Iris pigment epithelial cell (primary cell): ENCODE results near the gene PTPRR.

Source experiments
- DNase-seq: peaks from one replicate; pipeline ENCODE4 v3.0.0-alpha.2; 2011; ENCODE audit warnings: low read depth

PTPRR gene

DNA sequence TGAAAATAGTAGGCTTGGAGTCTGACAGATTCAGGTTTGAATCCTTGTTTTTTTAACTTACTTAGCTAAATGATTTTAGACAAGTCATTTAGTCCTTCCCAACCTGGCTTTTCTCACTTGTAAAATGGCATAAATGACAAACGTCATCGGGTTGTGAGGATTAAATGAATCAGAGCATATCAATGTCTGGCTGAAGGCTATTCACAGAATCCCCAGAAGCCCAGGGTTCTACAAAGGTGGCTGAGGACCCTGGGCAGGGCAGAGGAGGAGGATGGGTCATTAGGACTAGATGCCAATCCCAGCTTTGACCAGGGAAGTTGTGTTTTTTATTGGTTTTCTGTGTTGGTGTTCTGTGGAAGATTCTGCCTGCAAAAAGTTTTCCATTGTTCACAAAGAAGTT, 275.7 kb downstream of the PTPRR start:
- DNase-seq = no peak

DNA sequence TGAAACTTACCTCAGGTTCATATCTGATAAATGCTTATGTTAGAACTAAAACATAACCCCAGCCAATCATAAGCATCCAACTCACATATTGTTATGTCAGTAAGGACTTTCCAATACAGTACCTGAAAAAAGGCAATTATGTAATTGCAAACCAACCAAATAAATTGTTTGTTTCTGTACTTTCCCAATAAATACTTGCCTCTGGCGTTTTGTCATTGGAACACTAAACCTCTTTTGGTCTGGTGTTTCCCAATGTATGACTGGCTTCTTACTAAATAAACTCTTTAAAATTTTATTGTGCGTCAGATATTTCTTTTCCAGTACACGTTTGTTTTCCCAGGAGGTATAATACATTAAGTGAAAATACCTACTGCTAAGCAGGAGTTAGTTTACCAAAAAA, 276.6 kb downstream of the PTPRR start:
- no peak for DNase-seq

DNA sequence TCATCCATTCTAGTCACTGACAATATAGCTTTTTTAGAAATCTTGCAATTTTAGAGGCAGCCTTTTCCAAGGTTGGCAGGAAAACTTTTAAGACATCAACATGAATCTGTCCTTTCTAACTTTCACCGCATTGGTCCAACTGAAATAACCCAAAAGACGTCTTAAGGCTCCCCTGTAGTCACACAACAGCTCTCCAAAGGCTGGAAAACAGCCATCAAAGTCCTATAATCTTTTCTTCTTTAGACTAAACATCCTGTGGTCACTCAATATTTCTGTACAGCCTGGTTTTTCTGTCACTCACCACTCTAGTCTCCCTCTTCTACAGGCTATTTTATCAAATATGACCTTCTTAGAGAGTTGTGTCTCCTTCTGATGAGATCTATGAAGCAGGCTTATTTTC, 278.8 kb downstream of the PTPRR start:
- no peak for DNase-seq

DNA sequence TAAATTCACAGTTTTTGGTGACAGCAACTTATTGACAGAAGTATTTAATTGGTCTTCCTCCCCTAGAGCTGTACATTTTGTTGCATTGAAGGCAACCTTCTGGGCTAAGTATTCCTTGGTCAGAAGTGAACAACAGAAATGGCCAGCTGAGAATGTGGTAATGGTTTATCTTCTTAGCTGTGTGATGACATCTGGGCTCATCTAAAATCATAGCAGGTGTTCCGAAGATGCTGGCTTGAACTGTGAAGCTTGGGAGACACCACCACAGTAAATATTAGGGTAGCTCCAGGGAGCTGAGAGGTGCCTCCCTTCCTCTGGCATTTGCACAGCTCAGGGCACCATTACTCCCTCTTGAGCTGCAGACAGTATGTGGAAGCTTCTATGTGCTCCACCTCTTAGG, 279.6 kb downstream of the PTPRR start:
- DNase-seq = no peak

DNA sequence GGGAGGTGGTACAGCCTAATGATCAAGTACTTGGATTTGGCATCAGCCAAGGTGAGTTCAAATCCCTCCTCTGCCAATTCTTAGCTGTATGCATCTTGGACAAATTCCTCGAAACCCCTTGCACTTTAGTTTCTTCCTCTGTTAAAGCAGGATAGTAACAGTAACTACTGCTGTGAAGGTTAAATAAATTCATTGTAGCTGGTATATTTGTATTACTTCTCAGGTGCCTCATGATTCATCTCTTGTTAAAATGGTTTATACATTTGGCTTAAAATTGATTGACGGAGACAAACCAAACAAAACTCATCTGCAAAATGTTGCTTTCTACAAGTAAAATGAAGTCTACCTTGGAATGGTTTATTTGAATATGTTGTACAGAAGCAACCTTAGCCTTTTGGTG, 281.0 kb downstream of the PTPRR start:
- DNase-seq = no peak

DNA sequence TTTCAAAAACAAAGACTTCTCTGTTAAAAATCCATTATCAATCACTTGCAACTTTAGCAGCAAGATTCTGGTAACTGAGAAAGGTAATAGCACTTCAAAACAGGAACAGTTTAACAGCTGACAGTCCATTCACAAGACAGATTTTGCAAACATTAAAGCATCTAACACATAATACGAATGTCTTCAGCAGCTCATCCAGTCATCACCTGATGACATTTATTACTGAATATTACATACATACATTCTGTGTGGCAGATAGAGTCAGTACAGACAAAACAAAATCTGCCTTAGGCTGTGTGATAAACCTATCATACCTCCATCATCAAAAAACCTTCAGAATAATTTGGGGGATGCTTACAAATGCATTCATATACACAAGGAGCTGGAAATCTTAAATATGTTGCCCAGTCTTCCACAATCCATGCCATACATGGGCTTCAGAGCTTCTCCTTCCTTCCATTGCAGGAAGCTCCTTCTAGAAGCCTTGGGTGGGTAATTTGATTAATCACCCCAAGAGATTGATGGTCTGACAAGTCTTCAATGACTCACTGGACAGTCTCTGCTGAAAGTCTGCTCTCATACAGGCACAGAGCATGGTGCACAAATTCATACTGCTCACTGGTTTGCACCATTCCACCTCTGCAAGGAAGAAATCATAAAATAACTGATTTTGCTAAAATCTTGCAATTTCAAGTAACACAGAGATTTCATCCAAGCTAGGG, 281.7 kb downstream of the PTPRR start:
- no peak for DNase-seq

DNA sequence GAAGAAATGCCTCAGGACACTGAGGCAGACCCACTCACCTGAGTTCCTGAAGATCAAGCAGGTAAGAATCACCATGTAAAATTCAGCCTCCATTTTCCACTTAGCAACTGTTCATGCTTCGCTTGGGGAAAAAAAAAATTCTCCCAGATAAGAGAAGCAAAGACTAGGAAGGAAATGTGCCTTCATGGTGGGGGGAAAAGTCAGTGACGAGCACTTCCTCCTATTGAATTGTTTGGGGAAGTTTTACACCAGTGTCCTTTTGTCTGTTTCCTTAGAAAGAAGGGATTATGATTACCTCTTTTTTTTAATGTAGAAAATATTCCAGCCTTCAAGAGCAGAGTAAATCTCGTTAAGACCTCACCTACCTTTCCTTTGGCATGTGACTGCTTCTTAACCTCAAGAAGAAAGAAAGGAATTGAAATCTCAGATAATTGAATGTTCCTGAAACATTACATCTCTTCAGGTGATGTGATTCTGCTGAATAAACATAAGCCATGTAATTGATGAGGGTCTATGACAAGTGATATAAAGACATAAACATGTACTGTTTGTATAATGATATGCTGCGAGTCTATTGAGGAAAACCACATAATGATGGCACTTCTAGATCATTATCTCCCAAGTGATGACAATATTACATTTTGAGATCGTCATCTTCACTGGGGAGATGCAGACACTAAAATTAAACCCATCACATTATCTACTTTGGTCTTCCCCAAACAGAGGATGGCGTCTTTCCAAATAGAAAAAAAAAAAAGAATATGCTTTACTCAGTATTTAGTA, 283.0 kb downstream of the PTPRR start, which contains the start of gene PTPRB:
TSS of gene PTPRB (minus strand) at position 127 of the 783 bp plus-strand sequence. CDS start at position 93, 34 bp downstream.
- no peak for DNase-seq

DNA sequence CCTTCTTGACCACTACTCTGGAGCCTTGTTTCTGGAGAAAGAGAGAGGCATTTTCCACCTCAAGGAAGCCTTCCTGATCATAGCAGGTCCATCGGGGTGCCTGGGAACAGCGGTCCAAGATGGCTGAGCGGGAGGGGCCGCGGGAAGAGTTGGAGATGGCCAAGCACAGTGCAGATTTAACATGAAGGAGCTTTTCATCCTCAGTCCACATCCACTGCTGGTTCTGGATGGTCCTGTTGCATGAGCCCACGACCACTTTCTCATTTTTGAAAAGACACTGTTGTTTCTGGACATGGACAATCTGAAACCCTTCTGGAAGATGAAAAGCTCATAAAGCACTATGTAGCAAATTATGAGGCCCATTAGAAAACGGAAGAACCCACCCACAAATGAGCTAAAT, 284.8 kb downstream of the PTPRR start:
- no peak for DNase-seq

DNA sequence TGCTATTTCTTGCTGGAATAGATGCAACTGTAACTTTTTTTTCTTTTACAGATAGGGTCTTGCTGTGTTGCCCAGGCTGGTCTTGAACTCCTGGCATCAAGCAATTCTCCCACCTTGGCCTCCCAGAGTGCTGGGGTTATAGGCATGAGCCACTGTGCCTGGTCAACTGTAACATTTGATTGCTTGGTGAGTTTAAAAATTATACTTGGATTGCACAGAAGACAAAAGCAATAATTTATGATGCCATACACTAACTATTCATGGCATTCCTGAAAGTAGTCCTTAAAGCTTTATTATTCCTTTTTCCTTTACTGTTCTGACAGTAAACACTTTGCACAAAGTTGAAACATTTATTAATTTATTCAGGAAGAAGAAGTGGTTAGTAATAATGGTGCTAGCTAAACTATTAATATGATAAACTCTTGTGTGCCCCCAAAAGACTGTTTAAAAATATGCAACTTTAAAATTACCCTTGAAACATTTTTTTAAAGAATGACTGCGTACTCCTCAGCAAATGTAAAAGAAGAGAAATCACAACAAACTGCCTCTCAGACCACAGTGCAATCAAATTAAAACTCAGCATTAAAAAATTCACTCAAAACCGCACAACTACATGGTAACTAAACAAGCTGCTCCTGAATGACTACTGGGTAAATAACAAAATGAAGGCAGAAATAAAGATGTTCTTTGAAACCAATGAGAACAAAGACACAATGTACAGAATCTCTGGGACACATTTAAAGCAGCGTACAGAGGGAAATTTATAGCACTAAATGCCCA, 291.6 kb downstream of the PTPRR start:
- no peak for DNase-seq

DNA sequence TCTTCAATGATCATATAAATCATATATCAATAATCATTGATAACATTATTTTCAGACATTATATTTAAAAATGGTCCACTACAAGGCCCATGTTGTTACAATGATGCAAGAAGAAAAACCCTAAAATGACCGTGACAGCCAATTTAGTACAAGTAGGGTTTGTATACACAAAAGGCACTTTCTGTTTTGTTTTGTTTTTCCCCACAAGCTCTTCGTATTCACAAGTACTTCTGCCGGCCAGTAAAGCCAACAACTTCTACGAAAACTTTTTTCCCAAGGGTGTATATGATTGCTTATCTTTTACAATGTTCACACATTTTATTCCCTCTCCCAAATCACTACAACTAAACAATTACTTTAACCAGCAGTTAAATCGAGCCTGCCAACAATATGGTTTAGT, 292.9 kb downstream of the PTPRR start:
- no peak for DNase-seq

DNA sequence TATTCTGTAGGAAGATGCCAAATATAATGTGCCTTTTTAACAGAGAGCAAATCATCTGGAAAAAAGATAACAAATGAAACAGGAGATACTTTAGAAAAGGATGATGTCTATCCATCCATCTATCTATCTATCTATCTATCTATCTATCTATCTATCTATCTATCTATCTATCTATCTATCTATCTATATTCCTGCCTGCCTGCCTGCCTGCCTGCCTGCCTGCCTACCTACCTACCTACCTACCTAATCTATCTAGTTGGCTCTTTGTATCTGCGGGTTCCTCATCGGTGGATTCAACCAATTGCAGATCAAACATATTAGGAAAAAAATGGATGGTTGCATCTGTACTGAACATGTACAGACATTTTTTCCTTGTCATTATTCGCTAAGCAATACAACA, 294.4 kb downstream of the PTPRR start:
- no peak for DNase-seq

DNA sequence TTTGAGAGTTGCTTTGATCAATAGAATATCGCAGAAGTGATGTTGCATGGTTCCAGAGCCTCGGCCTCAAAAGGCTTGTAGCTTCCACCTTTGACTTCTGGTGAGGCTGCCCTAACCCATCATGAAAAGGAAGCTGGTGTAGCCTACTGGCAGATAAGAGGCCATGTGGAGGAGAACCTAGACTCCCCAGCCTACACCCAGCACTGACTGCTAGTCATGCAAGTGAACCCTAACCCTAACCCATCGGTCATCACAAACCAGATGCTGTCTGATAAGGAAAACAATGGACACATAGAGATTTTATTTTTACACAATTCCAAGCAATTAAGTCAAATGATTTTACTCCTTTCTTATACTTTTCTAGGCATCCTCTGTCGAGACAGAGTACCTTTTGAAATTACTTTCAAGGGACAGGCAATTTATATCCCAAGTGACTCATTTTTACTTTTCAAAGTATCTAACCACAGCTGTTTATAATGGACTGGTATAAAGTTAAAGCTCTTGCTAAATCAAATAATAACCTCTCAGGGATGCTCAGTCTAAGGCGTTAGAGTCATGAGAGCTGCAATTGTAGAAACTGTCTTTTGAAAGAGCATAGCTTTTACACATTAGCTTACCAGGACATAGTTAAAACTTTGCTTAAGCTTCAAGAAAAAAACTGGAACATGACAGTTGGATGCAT, 300.9 kb downstream of the PTPRR start:
- peak; percentile 28 for DNase-seq

DNA sequence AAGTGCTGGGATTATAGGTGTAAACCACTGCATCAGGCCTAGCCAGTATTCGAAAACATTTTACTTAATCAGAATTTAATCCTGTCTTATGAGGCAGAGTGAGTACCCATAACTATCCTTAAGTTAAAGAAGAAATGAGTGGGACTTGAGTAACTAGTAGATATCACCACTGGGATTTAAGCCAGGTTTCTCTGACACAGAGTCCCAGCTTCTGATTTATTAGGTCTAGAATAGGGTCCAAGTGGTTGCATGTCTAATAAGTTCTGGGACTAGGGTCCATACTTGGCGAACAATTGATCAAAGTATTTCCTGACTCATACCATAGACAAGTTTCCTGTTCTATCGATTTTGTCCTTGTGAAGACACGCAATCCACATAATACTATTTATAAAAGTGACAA, 302.2 kb downstream of the PTPRR start:
- DNase-seq = no peak

DNA sequence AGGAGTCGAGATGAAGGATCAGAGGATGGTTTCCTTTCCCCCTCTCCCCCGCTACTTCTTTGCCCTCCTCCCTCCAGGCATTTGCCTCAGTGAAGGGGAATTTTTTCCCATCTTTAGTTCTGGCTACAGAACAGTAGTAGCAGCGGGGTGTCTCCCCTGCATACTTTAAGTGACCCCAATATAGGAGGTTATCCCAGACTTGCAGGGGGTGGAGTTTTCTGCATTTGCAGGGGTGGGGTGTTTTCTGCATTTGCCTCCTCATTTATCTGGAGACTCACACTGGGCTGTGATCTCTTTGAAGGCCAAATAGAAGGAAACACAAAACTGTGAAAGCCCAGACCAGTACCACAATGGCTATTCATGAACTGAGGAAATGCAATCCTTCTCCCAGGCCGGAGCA, 303.1 kb downstream of the PTPRR start:
- no peak for DNase-seq

DNA sequence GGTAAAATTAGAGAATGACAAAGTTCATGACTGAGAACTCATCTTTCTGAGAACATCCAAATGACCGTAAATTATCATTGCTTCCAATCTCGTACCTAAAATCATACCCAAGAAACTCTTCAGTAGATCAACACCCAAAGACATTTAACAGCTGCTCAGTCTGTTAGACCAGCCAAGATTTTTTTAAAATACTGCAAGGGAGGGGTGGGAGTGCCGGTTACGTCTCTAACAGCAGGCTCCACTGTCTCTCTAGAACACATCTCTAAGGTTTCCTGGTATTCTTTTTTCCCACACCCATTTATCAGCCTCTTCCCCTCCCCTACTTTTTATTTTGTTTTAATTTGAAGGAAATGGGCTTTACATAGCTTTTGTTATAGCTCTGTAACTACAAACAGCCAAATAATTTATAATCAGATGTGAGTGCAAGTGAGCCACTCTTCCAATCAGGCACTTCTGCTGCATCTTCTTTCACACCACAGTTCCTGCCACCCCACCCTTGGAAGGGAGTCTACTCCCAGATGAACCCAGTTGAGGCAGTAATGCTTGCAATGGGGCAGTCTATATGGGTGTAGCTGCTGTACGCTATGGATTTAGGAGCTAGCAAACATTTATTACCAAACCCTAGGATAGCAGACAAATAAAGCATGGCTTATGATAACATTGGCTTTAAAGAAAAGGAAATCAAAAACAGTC, 305.2 kb downstream of the PTPRR start:
- DNase-seq = no peak

DNA sequence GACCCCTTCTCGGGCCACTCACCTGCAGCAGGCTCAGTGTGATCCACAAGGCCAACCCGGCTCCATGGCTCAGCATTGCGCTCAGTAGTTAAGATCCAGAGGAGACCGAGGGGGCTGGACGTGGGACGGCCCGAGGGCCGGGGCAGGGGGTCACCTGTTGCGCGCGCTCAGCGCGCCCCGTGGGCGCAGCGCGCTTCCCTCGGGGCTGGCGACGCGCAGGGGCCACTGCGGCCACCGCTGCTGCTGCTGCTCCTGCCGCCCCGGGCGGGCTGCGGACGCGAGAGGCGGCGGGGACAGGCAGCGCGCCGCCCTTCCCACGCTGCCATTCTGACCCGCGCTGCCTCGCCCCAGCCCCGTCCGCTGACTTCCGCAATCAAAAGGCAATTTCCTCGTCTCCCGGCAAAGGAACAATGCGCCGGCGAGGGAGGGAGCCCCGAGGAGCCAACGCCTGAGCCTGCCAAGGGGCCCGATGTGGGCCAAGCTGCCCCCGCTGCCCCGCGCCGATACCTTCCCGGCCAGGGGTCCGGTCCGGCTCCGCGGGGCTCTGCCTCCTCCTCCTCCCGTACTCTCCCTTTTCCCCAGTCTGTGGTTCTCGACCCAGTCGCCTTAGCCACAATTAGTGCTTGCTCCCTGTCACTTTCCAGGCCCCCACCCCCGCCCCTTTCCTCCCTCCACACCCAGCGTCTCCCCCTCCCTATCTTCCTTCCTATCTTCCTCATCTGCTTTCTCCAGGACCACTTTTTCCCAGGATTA, 310.6 kb downstream of the PTPRR start:
- peak; percentile 22 for DNase-seq

DNA sequence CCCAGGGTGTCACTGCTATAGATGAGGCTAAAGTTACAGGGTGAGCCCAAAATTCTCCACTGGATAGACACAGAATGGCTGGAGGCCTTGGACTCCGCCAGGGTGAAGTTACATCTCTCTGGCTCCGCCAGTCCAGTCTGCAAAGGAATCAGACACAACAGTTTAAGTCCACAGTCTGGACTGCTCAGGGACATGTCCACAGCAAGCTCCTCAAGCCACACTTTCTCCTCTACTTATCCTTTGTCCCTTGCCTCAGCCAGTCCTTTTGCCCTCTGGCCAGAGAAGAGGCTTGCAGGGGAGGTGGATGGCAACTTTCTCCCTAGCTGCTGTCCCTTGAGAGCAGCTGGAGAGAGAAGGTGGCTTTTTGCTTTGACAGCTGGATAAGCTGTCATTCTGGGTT, 311.3 kb downstream of the PTPRR start:
- DNase-seq = no peak

DNA sequence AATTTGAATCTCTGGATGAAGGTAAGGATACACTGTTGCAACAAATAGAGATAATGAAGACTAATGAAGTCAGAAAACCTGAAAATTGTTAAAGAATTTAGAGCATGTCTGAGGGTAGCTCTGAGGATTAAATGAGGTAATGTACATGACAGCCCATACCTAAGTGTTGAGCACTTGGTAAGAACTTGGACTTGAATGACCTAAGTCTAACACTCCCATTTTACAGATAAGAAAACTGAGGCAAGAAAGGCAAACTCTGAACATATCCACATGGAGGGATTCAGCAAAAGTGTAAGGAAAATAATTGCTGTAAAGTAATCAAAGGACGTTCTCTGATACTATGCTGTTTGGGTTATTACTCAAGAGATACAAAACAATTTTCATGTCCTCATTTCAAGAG, 312.4 kb downstream of the PTPRR start:
- DNase-seq = no peak

DNA sequence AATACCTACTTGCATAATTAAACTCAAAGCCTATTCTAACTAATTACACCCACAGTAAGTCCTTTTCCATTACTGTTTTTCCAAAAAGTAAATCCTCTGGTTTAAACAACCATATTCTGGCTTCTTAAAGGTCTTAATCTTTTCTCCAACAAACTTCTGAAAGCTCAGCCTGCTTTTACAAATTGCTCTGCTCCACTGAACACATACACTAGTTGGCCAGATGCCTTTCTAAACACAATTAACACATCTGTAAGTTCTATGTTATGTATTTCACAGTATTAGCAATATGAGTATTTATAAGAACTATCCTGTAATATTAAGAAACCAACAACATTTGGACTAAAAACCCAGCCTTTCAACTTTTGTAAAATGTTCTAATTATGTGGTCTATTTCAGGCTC, 313.4 kb downstream of the PTPRR start:
- DNase-seq = no peak

DNA sequence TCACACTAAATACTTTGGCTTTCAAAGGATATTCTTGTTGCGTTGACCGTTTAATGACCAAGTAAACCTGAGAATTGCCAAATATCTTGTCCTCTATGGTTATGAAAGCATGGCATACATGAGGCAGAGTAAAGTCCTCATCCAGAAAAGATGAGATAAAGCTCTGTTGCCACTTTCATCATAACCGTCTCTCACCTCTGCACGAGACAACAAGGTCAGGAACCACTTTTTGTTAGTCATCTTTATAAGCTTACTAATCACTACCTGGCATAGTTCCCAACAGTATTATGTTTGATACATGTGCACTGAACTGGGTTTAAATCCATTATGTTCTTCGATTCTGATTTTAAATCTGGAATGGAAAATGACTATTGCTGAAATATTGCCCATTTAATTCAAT, 314.6 kb downstream of the PTPRR start:
- DNase-seq = peak; percentile 35

DNA sequence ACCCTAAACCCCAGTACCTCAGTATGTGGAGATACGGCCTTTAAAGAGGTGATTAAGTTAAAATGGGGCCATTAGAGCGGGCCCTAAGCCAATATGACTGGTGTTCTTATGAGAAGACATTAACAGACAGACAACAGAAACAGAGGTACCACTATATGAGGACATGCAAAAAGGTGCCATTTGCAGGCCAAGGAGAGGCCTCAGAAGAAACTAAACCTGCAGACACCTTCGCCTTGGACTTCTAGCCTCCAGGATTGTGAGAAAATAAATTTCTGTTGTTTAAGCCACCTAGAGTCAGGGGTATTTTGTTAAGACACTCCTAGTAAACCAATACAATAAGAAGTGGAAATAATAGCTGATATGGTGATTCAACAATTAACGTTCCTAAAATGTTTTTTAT, 315.9 kb downstream of the PTPRR start:
- no peak for DNase-seq
